Astrocyte of the hippocampus (primary cell): ENCODE data around the gene RSAD1.

ENCODE experiments used
- DNase-seq: peaks from one replicate; pipeline ENCODE4 v3.0.0; 2011; ENCODE audit warnings: low read depth, low spot score

RSAD1 gene

DNA sequence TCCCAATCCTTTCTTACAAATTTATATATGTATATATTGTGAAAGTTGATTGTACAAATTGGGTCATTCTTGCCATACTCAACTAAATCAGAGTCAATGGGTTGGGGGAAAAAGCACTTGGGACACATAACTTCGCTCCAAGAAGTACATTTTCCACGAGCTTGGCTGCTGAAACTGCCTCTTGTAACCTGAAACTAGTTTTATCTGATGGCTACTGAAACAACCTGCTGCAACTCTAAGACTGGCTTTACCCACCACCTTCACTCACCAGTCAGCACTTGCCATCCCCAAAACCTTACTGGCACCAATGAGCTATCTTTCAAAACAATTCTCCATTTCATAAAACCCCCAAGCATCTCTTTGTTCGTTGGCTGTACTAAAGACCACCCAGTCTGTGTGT lies 15.1 kb downstream of the RSAD1 start:
- no peak for DNase-seq

DNA sequence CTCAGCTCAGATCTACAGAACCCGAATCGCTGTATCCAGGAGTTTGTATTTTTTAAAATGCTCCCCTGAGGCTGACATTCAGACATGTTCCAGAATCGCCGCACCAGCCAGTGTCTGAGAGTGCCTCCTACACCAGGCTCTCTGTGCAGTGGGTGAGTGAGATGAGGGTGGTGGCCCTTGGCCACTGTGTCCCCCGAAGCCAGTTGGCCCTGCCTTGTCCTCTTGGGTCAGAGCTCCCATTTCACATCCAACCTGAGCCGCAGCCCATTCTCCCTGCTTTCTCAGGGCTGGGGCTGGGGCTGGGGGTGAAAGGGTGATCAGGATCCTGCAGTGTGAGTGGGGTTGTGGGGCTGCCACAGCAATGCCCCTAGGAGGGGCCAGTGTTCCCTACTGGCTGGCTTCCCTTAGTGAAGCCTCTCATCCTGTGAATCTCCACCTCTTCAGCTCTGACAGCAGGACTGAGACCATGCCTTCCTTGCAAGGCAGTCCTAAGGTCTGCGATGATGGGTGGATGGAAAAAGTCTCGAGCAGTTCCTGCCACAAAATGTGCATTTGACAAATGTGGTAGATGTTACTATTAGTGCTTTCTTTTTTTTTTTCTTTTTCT lies 16.7 kb downstream of the RSAD1 start:
- no peak for DNase-seq

DNA sequence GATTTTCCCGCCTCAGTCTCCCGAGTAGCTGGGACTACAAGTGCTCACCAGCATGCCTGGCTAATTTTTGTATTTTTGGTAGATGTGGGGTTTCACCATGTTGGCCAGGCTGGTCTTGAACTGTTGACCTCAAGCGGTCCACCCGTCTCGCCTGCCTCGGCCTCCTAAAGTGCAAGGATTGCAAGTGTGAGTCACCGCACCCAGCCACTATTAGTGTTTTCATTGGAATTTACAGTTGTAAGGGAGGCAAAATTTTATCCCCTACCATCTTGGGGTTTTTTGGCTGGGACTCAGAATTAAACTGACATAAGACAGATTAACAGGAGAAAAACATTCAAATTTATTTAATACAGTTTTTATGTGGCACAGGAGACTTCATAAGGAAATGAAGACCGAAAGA lies 17.3 kb downstream of the RSAD1 start:
- peak; percentile 39 for DNase-seq

DNA sequence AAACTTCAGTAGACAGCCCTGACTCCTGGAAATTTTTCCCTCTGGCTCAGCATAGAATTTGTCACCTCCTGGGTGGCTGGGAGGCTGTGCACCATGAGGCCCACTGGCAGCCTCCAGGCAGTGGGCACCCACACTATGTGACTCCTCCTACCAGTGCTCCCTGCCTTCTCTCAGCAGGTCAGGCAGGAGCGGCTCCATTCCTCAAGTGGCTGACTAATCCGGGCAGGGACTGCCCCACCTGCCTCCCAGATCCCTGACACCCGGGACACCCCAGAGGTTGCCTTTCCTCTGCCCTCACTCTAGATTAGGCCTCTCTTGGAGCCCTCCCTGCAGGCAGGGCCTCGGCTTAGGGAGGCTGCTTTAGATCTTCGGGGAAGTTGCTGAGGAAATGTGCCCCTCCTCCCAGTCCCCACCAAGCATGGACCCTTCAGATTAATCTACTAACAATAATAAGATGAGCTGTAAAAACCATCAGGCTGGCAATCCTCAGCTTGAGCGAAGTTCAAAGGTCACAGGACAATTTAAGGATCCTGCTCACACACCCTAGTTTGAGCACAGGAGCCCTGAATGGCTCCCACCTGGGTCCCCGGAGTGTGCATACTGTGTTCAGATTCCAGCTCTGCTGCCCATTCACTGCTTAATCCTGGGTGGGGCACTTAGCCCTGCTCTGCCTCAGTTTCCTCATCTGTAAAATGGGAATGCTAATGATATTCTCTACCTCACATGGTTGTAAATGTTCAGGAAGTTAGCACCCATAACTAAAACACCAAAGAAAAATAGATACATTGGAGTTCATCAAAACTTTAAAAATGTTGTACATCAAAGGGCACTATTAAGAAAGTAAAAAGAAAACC lies 19.6 kb downstream of the RSAD1 start:
- no peak for DNase-seq

DNA sequence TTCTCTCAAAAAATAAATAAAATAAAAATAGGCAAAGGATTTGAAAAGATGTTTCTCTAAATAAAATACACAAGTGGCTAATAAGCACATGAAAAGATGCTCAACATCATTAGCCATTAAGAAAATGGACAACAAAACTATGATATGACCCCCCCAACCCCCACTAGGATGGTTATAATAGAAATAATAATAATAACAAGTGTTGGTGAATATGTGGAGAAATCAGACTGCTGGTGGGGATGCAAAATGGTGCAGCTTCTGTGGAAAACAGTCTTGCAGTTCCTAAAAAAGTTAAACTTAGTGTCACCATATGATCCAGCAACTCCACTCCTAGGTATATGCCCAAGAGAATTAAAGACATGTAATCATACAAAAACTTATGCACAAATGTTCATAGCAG lies 20.6 kb downstream of the RSAD1 start:
- DNase-seq, result no peak

DNA sequence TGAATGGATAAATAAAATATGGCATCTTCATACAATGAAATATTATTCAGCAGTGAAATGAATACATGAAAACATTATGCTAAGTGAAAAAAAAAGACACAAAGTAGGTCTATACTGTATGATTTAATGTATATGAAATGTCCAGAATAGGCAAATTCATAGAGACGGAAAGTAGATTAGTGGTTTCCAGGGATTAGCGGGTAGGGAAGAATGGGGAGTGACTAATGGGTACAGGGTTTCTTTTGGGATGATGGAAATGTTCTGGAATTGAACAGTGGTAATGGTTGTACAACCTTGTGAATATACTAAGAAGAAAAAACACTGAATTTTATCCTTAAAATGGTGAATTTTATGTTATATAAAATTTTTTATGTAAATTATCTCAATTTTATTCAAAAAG lies 21.1 kb downstream of the RSAD1 start:
- no peak for DNase-seq

DNA sequence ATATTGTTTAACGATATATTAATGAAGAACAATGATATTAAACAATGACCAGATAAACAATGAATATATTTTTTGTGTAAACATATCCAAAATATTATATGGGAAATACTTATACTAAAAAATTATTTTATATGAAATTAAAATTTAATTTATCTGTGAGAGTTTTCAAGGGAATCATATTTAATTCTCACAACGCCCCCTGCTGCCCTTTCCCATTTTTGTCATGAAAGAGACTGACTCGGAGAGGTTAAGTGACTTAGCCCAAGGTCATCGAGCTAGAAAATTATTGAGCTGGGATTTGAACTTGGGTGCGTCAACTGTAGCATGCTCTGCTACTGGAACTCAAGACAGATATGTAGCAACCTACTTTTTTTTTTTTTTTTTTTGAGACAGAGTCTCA lies 22.4 kb downstream of the RSAD1 start:
- no peak for DNase-seq

DNA sequence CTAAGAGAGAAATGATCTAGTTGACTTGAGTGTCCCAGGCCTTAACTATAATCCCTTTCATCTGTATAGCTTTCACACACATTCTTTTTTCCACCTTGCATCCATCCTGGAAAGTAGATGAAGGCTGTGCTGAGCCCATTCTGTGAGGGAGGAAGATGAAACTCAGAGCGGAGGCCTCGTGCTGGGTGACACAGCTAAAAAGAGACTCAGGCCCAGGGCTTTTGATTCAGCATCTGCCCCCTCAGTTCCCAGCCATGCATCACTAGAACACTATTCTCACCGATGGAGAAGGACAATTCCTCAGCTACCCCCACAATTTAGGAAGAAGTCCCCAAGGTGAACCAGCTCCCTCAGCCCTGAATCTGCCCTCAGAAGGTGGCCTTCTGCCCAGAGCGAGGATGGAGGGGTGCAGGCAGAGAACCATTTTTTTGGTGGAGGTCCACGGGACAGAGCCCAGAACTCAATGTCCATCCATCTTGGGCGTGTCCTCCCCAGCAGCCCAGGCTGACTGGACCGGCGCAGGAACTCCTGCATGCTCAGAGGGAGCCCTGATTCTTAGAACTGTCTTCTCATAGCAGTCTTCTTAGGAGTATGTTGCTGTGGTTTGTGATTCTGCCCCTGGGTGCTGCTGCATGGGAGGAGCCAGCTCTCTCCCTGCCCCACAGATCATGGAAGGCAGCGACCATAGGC lies 23.8 kb downstream of the RSAD1 start:
- DNase-seq, result no peak

DNA sequence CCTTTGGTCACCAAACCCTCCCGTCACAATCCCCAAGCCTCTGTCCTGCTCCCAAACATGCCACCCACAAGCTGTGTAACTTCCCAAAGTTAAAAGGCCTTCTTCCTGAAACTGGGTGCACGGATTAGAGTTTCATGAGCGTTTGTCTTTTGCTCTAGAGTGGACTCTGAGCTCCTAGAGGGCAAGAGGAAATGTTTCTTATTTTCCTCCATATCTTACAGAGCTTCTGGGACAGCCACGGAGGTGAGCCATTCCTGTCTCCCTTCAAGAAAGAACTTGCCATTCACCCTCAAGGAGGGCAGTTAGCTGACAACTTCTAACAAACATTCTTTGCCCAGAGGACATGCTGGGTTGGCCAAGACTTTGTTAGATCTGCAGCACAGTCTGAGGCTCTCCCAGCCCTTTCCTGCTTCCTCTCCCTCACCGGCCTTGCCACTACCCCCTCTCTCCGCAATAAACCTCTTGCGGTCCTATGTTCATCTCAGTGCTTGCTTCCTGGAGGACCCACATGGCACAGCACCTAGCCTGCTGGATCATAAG lies 27.0 kb downstream of the RSAD1 start:
- DNase-seq, result no peak

DNA sequence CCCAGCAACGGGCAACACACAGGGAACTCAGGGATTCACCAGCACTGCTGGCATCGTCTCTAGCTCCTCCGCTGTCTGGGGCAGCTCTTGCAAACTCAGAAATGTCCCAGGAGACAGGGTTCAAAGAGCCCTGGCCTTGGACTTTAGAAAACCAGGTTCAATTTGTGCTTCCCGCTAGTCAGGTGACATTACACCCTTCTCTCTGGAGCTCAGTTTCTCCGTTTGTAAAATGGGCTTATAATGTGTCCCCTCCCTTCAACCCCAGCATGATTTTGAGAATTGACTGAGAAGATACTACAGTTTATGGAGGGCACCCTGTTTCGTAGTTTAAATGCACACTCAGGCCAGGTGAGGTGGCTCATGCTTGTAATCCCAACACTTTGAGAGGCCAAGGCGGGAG lies 27.6 kb downstream of the RSAD1 start:
- no peak for DNase-seq

DNA sequence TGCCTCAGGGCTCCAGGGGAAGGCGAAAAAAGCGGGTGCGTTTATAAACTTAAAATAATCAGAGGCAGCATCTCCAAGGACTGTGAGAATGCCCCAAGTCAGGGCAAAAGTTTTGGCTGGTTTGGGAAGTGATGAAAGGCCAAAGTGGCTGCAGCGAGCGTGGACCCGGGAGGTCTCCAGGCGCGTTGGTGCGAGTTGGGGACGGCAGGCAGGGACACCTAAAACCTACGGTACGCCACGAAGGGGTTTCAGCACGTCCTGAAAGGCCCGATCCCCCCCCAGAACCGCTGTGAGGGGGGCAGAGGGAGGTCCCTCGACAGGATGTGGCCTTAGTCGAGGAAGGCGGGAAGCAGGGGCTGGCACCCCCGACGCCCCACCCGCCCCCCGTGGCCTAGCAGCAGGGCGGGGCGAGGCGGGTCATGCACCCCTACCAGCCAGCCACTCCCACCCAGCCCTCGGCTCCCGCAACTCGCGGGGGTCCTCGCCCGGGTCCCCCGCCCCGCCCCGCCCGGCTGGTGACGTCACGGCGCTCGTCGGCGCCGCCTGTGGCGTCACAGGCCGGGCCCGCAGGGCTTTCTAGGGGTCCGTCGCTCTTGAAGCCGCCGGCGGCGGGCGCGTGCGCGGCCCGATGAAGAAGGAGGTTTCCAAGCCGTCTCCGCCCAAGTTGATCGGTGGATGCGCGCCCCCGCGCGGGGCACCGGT lies 29.4 kb downstream of the RSAD1 start, which contains the start of gene MYCBPAP:
TSS of gene MYCBPAP (plus strand) at position 569 of the 702 bp plus-strand sequence. CDS start 236 bp downstream, outside the sequence.
- peak; percentile 91 for DNase-seq

DNA sequence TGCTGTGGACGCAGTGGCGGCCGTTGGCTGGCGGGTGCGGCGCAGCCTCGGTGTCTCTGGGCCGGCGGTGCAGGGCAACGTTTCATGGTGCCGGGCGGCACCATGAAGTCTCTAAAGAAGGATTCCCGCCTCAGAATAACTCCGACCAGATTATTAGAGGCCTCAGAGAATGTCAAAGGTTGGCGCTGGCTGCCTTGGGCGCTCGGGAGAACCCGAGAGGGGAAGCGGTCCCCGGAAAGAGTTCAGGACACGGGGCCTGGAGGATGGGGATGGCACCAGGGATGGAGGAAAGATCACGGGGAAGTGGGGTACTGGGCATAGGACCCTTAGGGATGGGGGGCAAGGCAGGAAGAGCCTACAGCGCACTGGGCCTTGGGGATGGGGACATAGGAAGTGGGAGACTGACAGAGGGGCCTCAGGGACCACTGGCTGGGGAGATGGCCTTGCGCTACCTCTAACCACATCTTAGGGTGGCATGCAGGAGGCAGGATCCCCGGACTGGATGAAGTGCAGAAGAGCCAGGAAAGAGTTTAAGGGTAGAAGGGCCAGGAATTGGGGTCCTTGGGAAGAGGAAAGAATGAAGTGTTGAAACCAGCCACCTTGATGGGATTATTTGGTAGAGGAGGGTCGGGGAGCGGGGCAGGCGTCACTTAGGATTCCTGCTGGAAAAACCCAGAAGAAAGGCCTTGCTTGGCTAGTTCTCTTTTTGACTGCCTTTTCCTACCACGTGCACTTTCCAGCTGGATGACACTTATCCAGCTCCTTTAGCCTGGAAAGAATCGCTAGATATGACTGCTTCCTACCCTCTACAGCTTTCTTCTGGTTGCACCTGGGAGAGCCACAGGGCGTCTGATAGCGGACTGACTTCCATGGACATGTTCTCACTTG lies 30.2 kb downstream of the RSAD1 start:
- no peak for DNase-seq

DNA sequence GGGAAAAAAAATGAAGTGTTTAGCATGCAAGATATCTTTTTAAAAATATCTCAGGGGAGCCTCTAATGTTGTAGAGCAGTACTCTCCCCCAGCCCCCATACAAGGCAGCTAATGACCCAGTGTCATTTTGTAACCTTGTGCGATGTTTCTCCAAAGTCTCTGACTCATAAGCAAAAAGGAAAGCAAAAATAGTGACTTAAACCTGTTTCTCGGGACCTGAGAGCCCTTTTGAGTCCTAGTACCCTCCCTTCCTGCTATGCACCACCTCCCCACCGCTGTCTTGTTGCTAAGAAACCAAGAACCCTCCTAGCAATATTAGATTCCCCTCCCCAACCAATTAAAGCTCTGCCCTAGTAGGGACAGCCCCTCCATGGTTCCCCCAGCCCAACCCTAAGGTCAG lies 32.4 kb downstream of the RSAD1 start:
- DNase-seq, result no peak

DNA sequence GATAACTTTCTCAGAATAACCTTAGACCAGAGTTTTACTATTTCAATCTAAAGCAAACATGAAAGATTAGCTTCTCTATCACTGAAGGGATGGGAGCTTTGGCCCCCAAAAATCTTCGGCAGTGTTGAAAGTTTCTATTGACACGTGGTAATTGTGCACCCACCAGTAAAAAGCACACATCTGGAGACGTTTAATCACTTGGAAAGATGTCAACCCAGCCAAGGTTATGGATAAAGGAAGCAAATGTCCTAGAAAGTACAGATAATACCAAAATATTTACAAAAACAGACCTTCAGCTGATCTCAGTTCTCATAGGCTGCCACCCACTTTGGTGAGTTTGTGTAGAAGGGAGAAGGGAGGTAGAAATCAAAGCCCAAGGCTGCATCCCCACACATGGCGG lies 34.8 kb downstream of the RSAD1 start:
- DNase-seq, result no peak

DNA sequence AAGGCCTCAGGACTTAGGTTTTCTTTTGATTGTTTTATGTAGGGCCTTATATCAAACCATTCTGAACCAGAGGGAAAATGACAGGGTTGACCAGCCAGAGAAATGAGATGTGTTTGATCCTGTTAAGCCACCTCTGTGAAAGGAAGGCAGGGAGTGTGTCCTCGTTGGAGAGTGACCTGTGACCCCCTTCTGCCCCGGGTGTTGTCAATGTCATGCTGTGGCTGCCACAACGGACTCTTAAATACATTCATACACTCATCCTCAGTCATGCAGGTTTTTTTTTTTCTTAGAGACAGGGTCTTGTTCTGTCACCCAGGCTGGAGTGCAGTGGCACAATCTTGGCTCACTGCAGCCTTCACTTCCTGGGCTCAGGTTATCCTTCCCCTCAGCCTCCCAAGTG lies 35.7 kb downstream of the RSAD1 start:
- no peak for DNase-seq

DNA sequence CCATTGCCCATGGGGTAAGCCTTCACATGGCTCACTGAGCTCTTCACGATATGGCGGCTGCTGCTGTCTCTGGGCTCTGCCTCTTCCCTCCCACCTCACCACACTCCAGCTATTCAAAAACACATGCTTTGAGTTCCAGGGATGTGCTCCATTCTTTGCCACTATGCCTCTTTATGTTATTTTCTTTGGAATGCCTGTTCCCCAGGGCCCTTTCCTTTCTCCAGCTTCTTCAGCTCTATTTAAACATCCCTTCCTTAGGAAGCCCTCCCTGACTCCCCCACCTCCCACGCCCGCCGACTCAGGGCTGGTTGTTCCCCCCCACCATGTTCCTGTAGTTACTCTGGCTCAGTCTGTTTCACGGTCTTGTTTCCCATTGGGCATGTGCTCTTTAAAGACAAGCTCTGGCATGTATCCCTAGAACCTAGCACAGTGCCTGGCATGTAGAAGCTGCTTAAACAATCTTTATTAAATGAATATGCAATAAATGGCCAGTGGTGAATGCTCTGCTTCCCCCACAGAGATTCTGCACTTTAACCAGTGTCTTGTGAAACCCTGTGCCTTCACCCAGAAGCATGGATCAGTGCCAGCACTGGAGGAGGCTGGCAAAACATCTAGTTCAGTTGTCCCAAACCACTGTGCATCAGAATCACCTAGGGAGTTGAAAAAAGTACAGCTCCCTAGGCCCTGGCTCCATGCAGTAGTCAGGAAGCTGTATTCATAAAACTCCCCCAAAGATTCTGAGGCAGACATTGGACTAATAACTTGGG lies 36.5 kb downstream of the RSAD1 start:
- peak; percentile 57 for DNase-seq

DNA sequence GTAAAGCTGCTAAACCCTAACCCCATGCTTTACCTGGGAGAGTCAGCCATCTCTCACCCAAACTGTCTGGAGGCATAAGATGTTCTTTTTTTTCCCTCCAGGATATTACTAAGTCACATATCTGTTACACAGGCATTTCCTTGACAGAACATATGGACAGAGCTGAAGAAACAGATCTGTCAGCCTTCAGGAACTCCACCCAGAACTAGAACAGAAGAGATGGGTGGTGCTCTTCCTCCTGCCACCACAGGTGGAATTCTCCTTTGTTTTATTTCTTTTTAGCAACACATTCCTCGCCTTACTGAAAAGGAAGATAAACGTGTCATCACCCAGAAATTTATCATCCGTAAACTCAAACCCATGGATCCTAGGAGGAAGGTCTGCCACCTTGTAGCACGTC lies 38.4 kb downstream of the RSAD1 start:
- DNase-seq, result no peak

DNA sequence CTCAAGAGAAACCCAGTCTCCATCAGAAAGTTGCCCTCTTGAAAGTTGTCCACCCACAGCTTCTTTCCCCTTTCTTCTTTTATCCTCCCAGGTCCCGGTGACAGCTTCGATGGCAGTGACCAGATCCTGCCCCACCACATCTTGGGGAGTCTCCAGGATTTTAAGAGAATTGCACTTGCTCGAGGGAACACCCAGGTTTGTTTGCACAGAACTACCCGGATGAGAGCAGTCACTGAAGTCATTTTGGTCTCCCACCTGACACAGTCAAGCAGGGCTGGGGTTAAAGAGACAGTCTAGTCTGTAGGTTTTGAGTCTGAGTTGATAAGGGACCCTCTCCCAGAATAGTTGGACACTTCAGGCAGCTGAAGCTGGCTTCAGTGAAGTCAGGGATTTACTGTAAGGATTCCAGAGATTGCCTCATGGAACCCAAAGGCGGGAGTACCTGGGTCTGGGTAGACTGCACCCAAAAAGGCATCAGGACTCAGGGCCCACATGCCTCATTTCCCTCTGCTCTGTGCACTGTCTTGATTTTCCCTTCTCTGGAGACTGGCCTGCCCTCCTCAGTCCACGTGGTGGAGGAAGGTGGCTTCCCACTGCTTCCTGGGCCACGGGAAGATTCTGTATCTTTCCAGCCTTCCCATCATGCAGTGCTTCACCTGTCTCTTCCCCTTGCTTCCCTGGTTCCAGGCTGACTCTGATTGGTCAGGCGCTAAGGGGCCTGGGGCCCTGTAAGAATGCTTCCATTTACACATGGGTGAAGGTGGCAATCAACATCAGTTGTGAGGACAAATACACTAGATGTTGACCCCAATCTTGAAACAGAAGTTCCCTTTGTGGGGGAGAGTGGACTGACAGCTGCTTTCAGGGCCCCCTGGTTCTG lies 39.1 kb downstream of the RSAD1 start:
- no peak for DNase-seq
